ENCODE data around the gene CLCF1. TPM values are rescaled to one million over a fixed set of nuclear protein-coding genes. Genes with fewer than 3 reads are reported as not detected.

CLCF1 gene
- total RNA-seq, 1 donor from 2014 or later: not detected

- Mint-ChIP-seq H3K9me3 (ENCODE audit: unreplicated experiment) (peaks cover 1% of the 10 kb centered on the region), H3K4me1 (ENCODE audit: low read depth, unreplicated experiment) (peaks cover 5% of the 10 kb centered on the region), H3K36me3 (ENCODE audit: unreplicated experiment) (no peaks in the 10 kb centered on the region), H3K27me3 (ENCODE audit: unreplicated experiment) (peaks cover 12% of the 10 kb centered on the region), H3K4me3 (ENCODE audit: unreplicated experiment) (no peak overlapping the region), H3K27ac (ENCODE audit: unreplicated experiment) (no peak overlapping the region)
- TF ChIP-seq CTCF (IDR thresholded peaks at IDR 0.05; ENCODE audit: partially characterized antibody, unreplicated experiment): no peak
- DNase-seq: no peak
Measured at GRCh38 chr11:67395555-67396258, 22.3 kb upstream of the CLCF1 start.

GRCh38 chr11:67393990-67394389 lies 20.6 kb upstream of the CLCF1 start:
- no peak for DNase-seq
- no peaks in the 10 kb centered on the region for H3K36me3 Mint-ChIP-seq (ENCODE audit: unreplicated experiment)

GRCh38 chr11:67393437-67393836 lies 20.0 kb upstream of the CLCF1 start:
- no peak for TF ChIP-seq CTCF (IDR thresholded peaks at IDR 0.05; ENCODE audit: partially characterized antibody, unreplicated experiment)
- no peaks in the 10 kb centered on the region for H3K36me3 Mint-ChIP-seq (ENCODE audit: unreplicated experiment)
- H3K27ac Mint-ChIP-seq (ENCODE audit: unreplicated experiment): no peak overlapping the region
- no peak for DNase-seq
- peaks cover 1% of the 10 kb centered on the region for H3K9me3 Mint-ChIP-seq (ENCODE audit: unreplicated experiment)
- H3K4me1 Mint-ChIP-seq (ENCODE audit: low read depth, unreplicated experiment): peaks cover 10% of the 10 kb centered on the region
- peaks cover 13% of the 10 kb centered on the region for H3K27me3 Mint-ChIP-seq (ENCODE audit: unreplicated experiment)
- H3K4me3 Mint-ChIP-seq (ENCODE audit: unreplicated experiment): no peak overlapping the region

More at GRCh38 chr11:67393990-67394389, 20.6 kb upstream of the CLCF1 start:
- Mint-ChIP-seq H3K27ac (ENCODE audit: unreplicated experiment) (no peak overlapping the region), H3K4me3 (ENCODE audit: unreplicated experiment) (peak overlapping the region; percentile 61), H3K9me3 (ENCODE audit: unreplicated experiment) (peaks cover 1% of the 10 kb centered on the region), H3K4me1 (ENCODE audit: low read depth, unreplicated experiment) (peaks cover 10% of the 10 kb centered on the region), H3K27me3 (ENCODE audit: unreplicated experiment) (peaks cover 13% of the 10 kb centered on the region)
- TF ChIP-seq CTCF (IDR thresholded peaks at IDR 0.05; ENCODE audit: partially characterized antibody, unreplicated experiment): no peak

- H3K4me3 Mint-ChIP-seq (ENCODE audit: unreplicated experiment): peak overlapping the region; percentile 85
- peaks cover 15% of the 10 kb centered on the region for H3K27me3 Mint-ChIP-seq (ENCODE audit: unreplicated experiment)
- TF ChIP-seq CTCF (IDR thresholded peaks at IDR 0.05; ENCODE audit: partially characterized antibody, unreplicated experiment): no peak
- no peaks in the 10 kb centered on the region for H3K36me3 Mint-ChIP-seq (ENCODE audit: unreplicated experiment)
- no peak for DNase-seq
- no peaks in the 10 kb centered on the region for H3K9me3 Mint-ChIP-seq (ENCODE audit: unreplicated experiment)
- H3K27ac Mint-ChIP-seq (ENCODE audit: unreplicated experiment): no peak overlapping the region
- H3K4me1 Mint-ChIP-seq (ENCODE audit: low read depth, unreplicated experiment): peaks cover 13% of the 10 kb centered on the region
Measured at GRCh38 chr11:67392183-67392715, 18.9 kb upstream of the CLCF1 start.
